Psoas muscle (tissue), 8 donors: ENCODE data around the gene DNAL1. TPM values are rescaled to one million over a fixed set of nuclear protein-coding genes. Genes with fewer than 3 reads are reported as not detected.

Experiments
- ATAC-seq, 4 donors: fragments of 200-7000 bp; cut with Tn5 transposase; one replicate each; pipeline ENCODE4 v1.9.1; 2020; ENCODE audit warnings: moderate library complexity in 3 of 4, mild to moderate bottlenecking in 2 of 4
- DNase-seq, 2 donors: peaks; one replicate each; pipeline ENCODE4 v3.0.0-alpha.2; 2020
- H3K27ac ChIP-seq: fragments of 200-600 bp; one replicate; pipeline ENCODE4 v1.8.0; 2022
- H3K27me3 ChIP-seq, 3 donors: fragments of 200-600 bp in 1 of 3; one replicate each; pipeline versions ENCODE4 v1.6.1 to v1.8.0; 2013 to 2022; ENCODE audit warnings: low read length in 2 of 3, mild to moderate bottlenecking in 2 of 3, moderate library complexity in 1 of 3; ENCODE audit not compliant: insufficient read depth in 3 of 3
- H3K36me3 ChIP-seq, 2 donors: fragments of 200-600 bp in 1 of 2; one replicate each; pipeline versions ENCODE4 v1.6.1 to v1.8.0; 2013 to 2022; ENCODE audit warnings: low read depth in 1 of 2, mild to moderate bottlenecking in 1 of 2, moderate library complexity in 1 of 2; ENCODE audit not compliant: insufficient read depth in 1 of 2
- H3K4me1 ChIP-seq: fragments of 200-600 bp; one replicate; pipeline ENCODE4 v1.8.0; 2022
- H3K4me3 ChIP-seq: fragments of 200-600 bp; one replicate; pipeline ENCODE4 v1.8.0; 2022; ENCODE audit warnings: mild to moderate bottlenecking
- H3K9me3 ChIP-seq: fragments of 200-600 bp; one replicate; pipeline ENCODE4 v1.8.0; 2022
- CTCF ChIP-seq: fragments of 200-600 bp; IDR thresholded peaks from one replicate; pipeline ENCODE4 v1.8.0; 2022; ENCODE audit warnings: antibody characterized with exemption
- WGBS, 3 donors: extraction: QIAGEN DNeasy Blood & Tissue Kit; methylation state at CpG; one replicate each; pipeline versions ENCODE4 v1.1.6 to v1.1.7; 2013; 5-methylcytosine and 5-hydroxymethylcytosine counted together
- intact Hi-C, 2 donors: fragments of 100-400 bp; cut with DNase I; formaldehyde crosslinking; loops; one replicate each; pipeline versions ENCODE4 v1.11.0 to v1.14.2; 2022
- polyA plus RNA-seq, 3 donors: library from polyadenylated mRNA; stranded (reverse); fragments of 200-250 nt; gene quantifications; one replicate each; pipeline ENCODE4 v1.2.3, GENCODE V29; 2013
- total RNA-seq, 4 donors: library from RNA; stranded (reverse); fragmentation: NEBNext Ultra II Directional in 2 of 4; extraction: Animal tissue kit (Norgen Biotek cat#: 25700) in 2 of 4; gene quantifications; one replicate each; pipeline versions ENCODE4 v1.2.1 to v1.2.4, GENCODE V29; 2021 to 2023
- donor health status: healthy with polysubstance abuse.
- donor health status: DM: no; HTN: no; CAD: no; lungs with moderate emphysema.
- donor health status: Bipolar disorder and iron deficiency.
- donor health status: healthy.
- donor health status: DM: yes; HTN: yes; CAD: no.
- donor health status: DM: no; HTN: no; CAD: no.
- donor health status: DM: no; HTN: no; CAD: no.
- donor health status: DM: yes; HTN: yes; CAD: no.

DNAL1 gene
- total and polyA plus RNA-seq, 7 donors, result 4.3 to 20.0 (median 6.4) TPM

- Histone ChIP-seq H3K4me1 (no peaks in the 10 kb centered on the region), H3K27ac (no peak overlapping the region), H3K4me3 (no peak overlapping the region), H3K36me3 (peaks cover 0 to 35% of the 10 kb centered on the region in 2 donors), H3K9me3 (no peaks in the 10 kb centered on the region), H3K27me3 (no peaks in the 10 kb centered on the region)
- ATAC-seq, result no peak
- intact Hi-C loops, result no loop called here
- no peak for DNase-seq
- WGBS, 3 donors, result 93 to 98% (median 97%) methylated on average over 3 of the region's 3 CpGs
- no peak for TF ChIP-seq CTCF
These were observed 42.1 kb downstream of the DNAL1 start for GRCh38 chr14:73686901-73687300.

GRCh38 chr14:73694083-73694482 is 49.3 kb downstream of the DNAL1 start:
- 96 to 99% (median 96%) methylated on average over 2 of the region's 2 CpGs for WGBS, 3 donors
- intact Hi-C loops, result no loop called here
- no peak for DNase-seq
- H3K4me1 ChIP-seq, result no peaks in the 10 kb centered on the region
- no peak for TF ChIP-seq CTCF
- no peak for ATAC-seq
- H3K4me3 ChIP-seq, result no peak overlapping the region
- H3K27ac ChIP-seq, result no peak overlapping the region
- H3K36me3 ChIP-seq, result peaks cover 0 to 42% of the 10 kb centered on the region in 2 donors
- H3K27me3 ChIP-seq, result no peaks in the 10 kb centered on the region
- no peaks in the 10 kb centered on the region for H3K9me3 ChIP-seq

- ATAC-seq, result no peak
- Histone ChIP-seq H3K27ac (no peak overlapping the region), H3K9me3 (no peaks in the 10 kb centered on the region), H3K4me3 (no peak overlapping the region), H3K36me3 (peaks cover 0 to 35% of the 10 kb centered on the region in 2 donors), H3K27me3 (no peaks in the 10 kb centered on the region), H3K4me1 (no peaks in the 10 kb centered on the region)
- WGBS, 3 donors, result 80 to 100% (median 99%) methylated on average over 2 of the region's 2 CpGs
- DNase-seq, result no peak
- intact Hi-C loops, result no loop called here
- TF ChIP-seq CTCF, result no peak
These were observed 50.3 kb downstream of the DNAL1 start for GRCh38 chr14:73695082-73695481.

- ATAC-seq (no peak), DNase-seq (no peak)
- intact Hi-C loops, result no loop called here
- no peaks in the 10 kb centered on the region for H3K27me3 ChIP-seq
- WGBS, 3 donors, result 89 to 96% (median 93%) methylated on average over 2 of the region's 2 CpGs
- H3K4me1 ChIP-seq, result no peaks in the 10 kb centered on the region
- H3K27ac ChIP-seq, result no peak overlapping the region
- no peak for TF ChIP-seq CTCF
- H3K9me3 ChIP-seq, result no peaks in the 10 kb centered on the region
- H3K36me3 ChIP-seq, result peaks cover 0 to 26% of the 10 kb centered on the region in 2 donors
- H3K4me3 ChIP-seq, result no peak overlapping the region
These were observed 51.2 kb downstream of the DNAL1 start for GRCh38 chr14:73695997-73696396.
